CD4-positive, alpha-beta T cell (primary cell): ENCODE results near the gene PXMP2. TPM values are rescaled to one million over a fixed set of nuclear protein-coding genes. Genes with fewer than 3 reads are reported as not detected.
"Not testable (repeated sequence)": the region's sequence is repeated elsewhere in the genome, so short reads cannot be mapped to it uniquely, and the experiment has no call there.

Experiments used
- ATAC-seq: fragments of 200-7000 bp; cut with Tn5 transposase; one replicate; pipeline ENCODE4 v1.10.0; 2022; ENCODE audit warnings: mild to moderate bottlenecking; ENCODE audit not compliant: poor library complexity
- CTCF ChIA-PET: fragments of 350-600 bp; sonication (Branson Sonifier 250); formaldehyde crosslinking; loops from one replicate; lab custom pipeline; 2021; ENCODE audit warnings: antibody characterized with exemption, inconsistent platforms; lab: Charles Lee
- POLR2A ChIA-PET: fragments of 350-600 bp; sonication (Branson Sonifier 250); formaldehyde crosslinking; loops from one replicate; lab custom pipeline; 2021; ENCODE audit warnings: antibody characterized with exemption, inconsistent platforms; lab: Charles Lee
- DNase-seq, 14 experiments: peaks; one replicate each; pipeline ENCODE4 v3.0.0-alpha.2; 2013 to 2020; ENCODE audit warnings: mixed read lengths in 2 of 14
- H3K27ac ChIP-seq, 2 donors: one replicate each; pipeline versions ENCODE4 v1.5.1 to v1.7.0; 2013; ENCODE audit warnings: low read length in 2 of 2, low read depth in 1 of 2, mild to moderate bottlenecking in 1 of 2
- H3K27me3 ChIP-seq, 2 experiments: 1 replicate in 1 of 2; 2 replicates in 1 of 2; pipeline versions ENCODE4 v1.6.1 to v1.7.0; 2013; ENCODE audit warnings: low read length in 2 of 2, control low read depth in 1 of 2, mild to moderate bottlenecking in 1 of 2, moderate library complexity in 1 of 2; ENCODE audit not compliant: insufficient read depth in 2 of 2, control insufficient read depth in 1 of 2
- H3K36me3 ChIP-seq: one replicate; pipeline ENCODE4 v1.6.1; 2013; ENCODE audit warnings: low read length, control low read depth; ENCODE audit not compliant: insufficient read depth
- H3K4me1 ChIP-seq: one replicate; pipeline ENCODE4 v1.6.1; 2013; ENCODE audit warnings: low read length, control low read depth; ENCODE audit not compliant: insufficient read depth
- H3K4me3 ChIP-seq: one replicate; pipeline ENCODE4 v1.5.1; 2013; ENCODE audit warnings: mild to moderate bottlenecking, low read length, moderate library complexity
- H3K9me3 ChIP-seq, 2 experiments: 1 replicate in 1 of 2; 2 replicates in 1 of 2; pipeline versions ENCODE4 v1.6.1 to v1.7.0; 2013; ENCODE audit warnings: low read length in 2 of 2, mild to moderate bottlenecking in 2 of 2, control low read depth in 1 of 2, moderate library complexity in 1 of 2; ENCODE audit not compliant: control insufficient read depth in 1 of 2, insufficient read depth in 1 of 2
- H3K27ac Mint-ChIP-seq: one replicate; pipeline ENCODE4 v1.8.0; 2020; ENCODE audit warnings: mixed read lengths
- H3K27me3 Mint-ChIP-seq: one replicate; pipeline ENCODE4 v1.8.0; 2021; ENCODE audit warnings: mixed read lengths
- H3K36me3 Mint-ChIP-seq: one replicate; pipeline ENCODE4 v1.8.0; 2021; ENCODE audit warnings: low read depth, mixed read lengths
- H3K4me1 Mint-ChIP-seq: one replicate; pipeline ENCODE4 v1.8.0; 2021; ENCODE audit warnings: low read depth, mixed read lengths
- H3K4me3 Mint-ChIP-seq: one replicate; pipeline ENCODE4 v1.8.0; 2020; ENCODE audit warnings: mild to moderate bottlenecking, mixed read lengths
- H3K9me3 Mint-ChIP-seq: one replicate; pipeline ENCODE4 v1.8.0; 2020; ENCODE audit warnings: mixed read lengths
- intact Hi-C, 2 experiments: fragments of 100-400 bp; cut with DNase I in 1 of 2; cut with micrococcal nuclease in 1 of 2; formaldehyde crosslinking; loops; one replicate each; pipeline versions ENCODE4 v1.15.1 to v1.9.0; 2023 to 2025; cut with DNase I, micrococcal nuclease
- total RNA-seq, 174 experiments: library from RNA in 2 of 174; stranded (reverse) in 2 of 174; gene quantifications; one replicate each; pipeline ENCODE4 v1.2.3 and lab custom pipeline; 2021 to 2026
- TF ChIP-seq, protein P1 (sequence below): fragments of 200-600 bp; IDR thresholded peaks from one replicate; pipeline ENCODE4 v1.8.0; 2022; ENCODE audit warnings: antibody characterized with exemption, mild to moderate bottlenecking

The PXMP2 gene
- total RNA-seq, 2 experiments from 2014 or later = 2.1 to 2.6 TPM

DNA sequence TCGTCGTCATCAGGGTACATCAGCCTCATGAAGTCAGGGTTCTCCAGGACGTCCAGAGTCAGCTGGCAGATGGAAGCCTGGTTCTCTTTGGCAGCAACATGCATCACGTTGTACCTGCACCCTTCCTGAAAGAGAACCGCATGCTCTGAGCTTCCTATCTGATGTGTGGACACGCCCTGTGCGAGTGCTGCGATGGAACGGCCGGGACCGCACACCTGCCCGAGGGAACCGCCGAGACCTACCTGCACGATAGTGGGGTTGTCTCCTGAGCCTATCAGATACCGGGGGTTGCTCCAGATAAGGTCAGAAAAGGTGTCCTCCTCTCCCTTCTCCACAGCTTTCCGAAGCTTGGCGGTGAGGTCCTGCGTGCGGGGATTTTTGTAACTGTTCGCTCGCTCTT is 60.5 kb downstream of the PXMP2 start:
- DNase-seq (no peak), ATAC-seq (no peak)
- peaks cover 79% of the 10 kb centered on the region for H3K36me3 Mint-ChIP-seq
- no peaks in the 10 kb centered on the region for H3K27me3 Mint-ChIP-seq
- Histone ChIP-seq H3K27ac (no peak overlapping the region), H3K4me1 (no peaks in the 10 kb centered on the region), H3K27me3 (no peaks in the 10 kb centered on the region), H3K4me3 (no peak overlapping the region), H3K36me3 (peaks cover 88% of the 10 kb centered on the region), H3K9me3 (no peaks in the 10 kb centered on the region)
- TF ChIP-seq, protein P1, sequence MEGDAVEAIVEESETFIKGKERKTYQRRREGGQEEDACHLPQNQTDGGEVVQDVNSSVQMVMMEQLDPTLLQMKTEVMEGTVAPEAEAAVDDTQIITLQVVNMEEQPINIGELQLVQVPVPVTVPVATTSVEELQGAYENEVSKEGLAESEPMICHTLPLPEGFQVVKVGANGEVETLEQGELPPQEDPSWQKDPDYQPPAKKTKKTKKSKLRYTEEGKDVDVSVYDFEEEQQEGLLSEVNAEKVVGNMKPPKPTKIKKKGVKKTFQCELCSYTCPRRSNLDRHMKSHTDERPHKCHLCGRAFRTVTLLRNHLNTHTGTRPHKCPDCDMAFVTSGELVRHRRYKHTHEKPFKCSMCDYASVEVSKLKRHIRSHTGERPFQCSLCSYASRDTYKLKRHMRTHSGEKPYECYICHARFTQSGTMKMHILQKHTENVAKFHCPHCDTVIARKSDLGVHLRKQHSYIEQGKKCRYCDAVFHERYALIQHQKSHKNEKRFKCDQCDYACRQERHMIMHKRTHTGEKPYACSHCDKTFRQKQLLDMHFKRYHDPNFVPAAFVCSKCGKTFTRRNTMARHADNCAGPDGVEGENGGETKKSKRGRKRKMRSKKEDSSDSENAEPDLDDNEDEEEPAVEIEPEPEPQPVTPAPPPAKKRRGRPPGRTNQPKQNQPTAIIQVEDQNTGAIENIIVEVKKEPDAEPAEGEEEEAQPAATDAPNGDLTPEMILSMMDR = no peak
- H3K4me1 Mint-ChIP-seq = peaks cover 8% of the 10 kb centered on the region
- no peak overlapping the region for H3K4me3 Mint-ChIP-seq
- ChIA-PET CTCF (no interaction called here), POLR2A (no interaction called here)
- intact Hi-C loops = no loop called here
- no peak overlapping the region for H3K27ac Mint-ChIP-seq
- H3K9me3 Mint-ChIP-seq = no peaks in the 10 kb centered on the region

- Mint-ChIP-seq H3K27ac (no peak overlapping the region), H3K9me3 (no peaks in the 10 kb centered on the region), H3K4me3 (no peak overlapping the region), H3K36me3 (peaks cover 80% of the 10 kb centered on the region), H3K27me3 (no peaks in the 10 kb centered on the region), H3K4me1 (peaks cover 8% of the 10 kb centered on the region)
- Histone ChIP-seq H3K4me3 (no peak overlapping the region), H3K9me3 (no peaks in the 10 kb centered on the region), H3K27me3 (no peaks in the 10 kb centered on the region), H3K4me1 (peaks cover 3% of the 10 kb centered on the region), H3K36me3 (peaks cover 89% of the 10 kb centered on the region), H3K27ac (no peak overlapping the region)
- intact Hi-C loops = no loop called here
- ATAC-seq (no peak), DNase-seq (no peak)
- ChIA-PET CTCF (no interaction called here), POLR2A (no interaction called here)
- TF ChIP-seq, protein P1 = no peak
These were observed 60.9 kb downstream of the PXMP2 start for GRCh38 chr12:132748319-132748718.

- H3K36me3 Mint-ChIP-seq = peaks cover 48% of the 10 kb centered on the region
- H3K4me3 ChIP-seq, H3K4me3 Mint-ChIP-seq, ATAC-seq, H3K27me3 ChIP-seq, H3K27me3 Mint-ChIP-seq, H3K27ac Mint-ChIP-seq, H3K9me3 Mint-ChIP-seq, CTCF ChIA-PET, H3K9me3 ChIP-seq, DNase-seq, H3K27ac ChIP-seq, intact Hi-C loops: not testable (repeated sequence)
- H3K4me1 ChIP-seq = peaks cover 11% of the 10 kb centered on the region
- POLR2A ChIA-PET = interaction anchor here (0.6 kb wide), 1 partner anchor 203 kb away, joined by 3 read pairs; no protein-coding TSS in a partner anchor
- H3K4me1 Mint-ChIP-seq = peaks cover 12% of the 10 kb centered on the region
- H3K36me3 ChIP-seq = peaks cover 61% of the 10 kb centered on the region
These were observed 66.3 kb downstream of the PXMP2 start for GRCh38 chr12:132753670-132754069.
